GM12892 (cell line): ENCODE data around the gene XIRP1.

Experiments
- DNase-seq: peaks from one replicate; pipeline ENCODE4 v3.0.0; 2011; ENCODE audit not compliant: insufficient read length
- FAIRE-seq: peaks from 2 replicates; lab custom pipeline; 2011; peaks lifted over from hg19 to GRCh38; lab: Jason Lieb, UNC
- POLR2A ChIP-seq: IDR thresholded peaks from 2 replicates; pipeline ENCODE4 v1.6.1; 2011; ENCODE audit warnings: low read depth, low read length, control low read depth
- POLR2AphosphoS5 ChIP-seq: IDR thresholded peaks from 2 replicates; pipeline ENCODE4 v1.6.1; 2011; ENCODE audit warnings: low read depth, low read length, control low read depth
- TAF1 ChIP-seq: IDR thresholded peaks from 2 replicates; pipeline ENCODE4 v1.6.1; 2011; ENCODE audit warnings: low read depth, mild to moderate bottlenecking, control low read depth, low read length, borderline replicate concordance

The XIRP1 gene

DNA sequence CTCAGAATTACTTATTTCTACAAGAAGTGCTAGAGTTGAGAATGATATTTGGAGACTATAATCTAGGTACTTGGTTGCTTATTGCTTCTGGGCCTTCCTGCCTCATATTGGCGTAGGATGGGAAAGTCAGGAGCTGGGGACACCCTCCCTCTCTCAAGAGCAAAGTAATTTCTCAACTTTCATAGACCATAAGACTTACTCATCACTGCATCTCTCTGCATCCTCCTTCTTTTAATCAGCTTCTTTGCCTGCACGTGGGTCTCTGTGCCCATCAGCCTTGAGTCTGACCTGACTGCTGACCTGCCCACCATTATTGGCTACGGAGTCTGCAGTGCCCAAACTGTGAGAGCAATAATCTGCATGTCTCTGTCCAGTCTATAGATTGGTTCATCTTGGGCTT lies 27.3 kb upstream of the XIRP1 start:
- FAIRE-seq (peak; percentile 50), DNase-seq (no peak)
- TF ChIP-seq POLR2AphosphoS5 (no peak), TAF1 (no peak), POLR2A (no peak)

DNA sequence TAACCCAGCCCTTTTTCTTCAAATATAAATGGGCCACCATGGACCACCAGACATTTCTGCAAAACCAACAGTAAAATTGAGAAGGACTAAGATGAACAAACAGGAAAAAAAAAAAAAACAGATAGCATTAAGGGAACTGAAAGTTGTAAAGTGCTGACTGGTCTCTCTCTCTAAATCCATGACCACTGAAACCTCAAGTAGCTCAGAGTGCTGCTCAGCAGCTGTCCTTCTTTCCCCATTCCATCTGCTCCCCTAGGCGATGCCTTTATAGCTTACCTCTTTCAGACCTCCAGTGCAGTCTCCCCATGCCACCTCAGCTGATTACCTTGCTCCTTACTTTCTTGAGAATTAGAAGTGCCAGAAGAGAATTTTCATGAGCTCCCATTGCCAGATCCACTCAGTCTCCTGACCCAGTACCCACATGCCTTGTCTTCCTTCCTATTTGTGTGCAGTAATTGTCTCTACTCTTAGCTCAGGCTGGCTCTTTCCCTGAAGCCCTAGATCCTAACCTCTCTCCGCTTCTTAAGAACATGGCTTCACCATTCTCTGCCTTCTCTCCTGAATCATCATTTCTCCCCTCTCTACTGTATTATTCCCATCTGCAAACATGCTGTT lies 23.9 kb upstream of the XIRP1 start:
- DNase-seq (peak; percentile 38), FAIRE-seq (peak; percentile 88)

DNA sequence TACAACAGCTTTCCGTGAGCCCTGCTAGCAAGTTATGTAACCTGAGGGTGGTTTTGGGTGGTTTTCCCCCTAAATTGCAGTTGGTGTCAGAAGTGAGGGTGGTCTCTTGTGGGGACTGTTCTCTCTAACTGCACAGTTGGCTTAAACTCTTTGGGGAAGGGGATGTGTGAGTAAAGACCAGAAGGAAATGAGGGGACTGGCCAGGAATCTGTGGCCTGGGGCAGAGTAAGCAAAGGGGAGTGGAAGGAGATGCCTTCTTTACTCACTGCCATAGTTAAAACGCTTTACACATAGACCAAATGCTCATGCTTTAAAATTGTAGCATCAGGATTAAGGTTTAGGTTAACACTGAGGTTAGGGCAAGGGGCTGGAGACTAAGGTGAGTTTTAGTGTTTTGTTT lies 21.2 kb upstream of the XIRP1 start:
- no peak for TF ChIP-seq POLR2AphosphoS5
- no peak for TF ChIP-seq POLR2A
- no peak for TF ChIP-seq TAF1
- FAIRE-seq (no peak), DNase-seq (no peak)

More for the DNA sequence above, 23.9 kb upstream of the XIRP1 start:
- TF ChIP-seq TAF1, result no peak
- no peak for TF ChIP-seq POLR2AphosphoS5
- no peak for TF ChIP-seq POLR2A

DNA sequence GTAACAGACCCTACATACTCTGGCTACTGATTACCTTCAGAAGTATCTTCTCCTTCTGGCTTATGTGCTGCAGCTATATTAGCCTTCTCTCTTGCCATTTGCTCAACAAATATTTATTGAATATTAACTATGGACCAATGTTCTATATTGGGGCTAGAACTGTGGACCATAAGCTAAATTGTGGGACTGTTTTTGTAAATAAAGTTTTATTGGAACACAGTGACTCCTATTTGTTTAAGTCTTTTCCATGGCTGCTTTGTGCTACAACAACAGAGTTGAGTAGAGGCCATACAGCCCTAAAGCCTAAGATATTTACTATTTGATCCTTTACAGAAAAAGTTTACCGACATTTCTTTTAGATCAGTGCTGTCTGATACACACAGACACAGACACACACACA lies 20.3 kb upstream of the XIRP1 start:
- DNase-seq (no peak), FAIRE-seq (no peak)
- no peak for TF ChIP-seq TAF1
- TF ChIP-seq POLR2A, result no peak
- TF ChIP-seq POLR2AphosphoS5, result no peak

DNA sequence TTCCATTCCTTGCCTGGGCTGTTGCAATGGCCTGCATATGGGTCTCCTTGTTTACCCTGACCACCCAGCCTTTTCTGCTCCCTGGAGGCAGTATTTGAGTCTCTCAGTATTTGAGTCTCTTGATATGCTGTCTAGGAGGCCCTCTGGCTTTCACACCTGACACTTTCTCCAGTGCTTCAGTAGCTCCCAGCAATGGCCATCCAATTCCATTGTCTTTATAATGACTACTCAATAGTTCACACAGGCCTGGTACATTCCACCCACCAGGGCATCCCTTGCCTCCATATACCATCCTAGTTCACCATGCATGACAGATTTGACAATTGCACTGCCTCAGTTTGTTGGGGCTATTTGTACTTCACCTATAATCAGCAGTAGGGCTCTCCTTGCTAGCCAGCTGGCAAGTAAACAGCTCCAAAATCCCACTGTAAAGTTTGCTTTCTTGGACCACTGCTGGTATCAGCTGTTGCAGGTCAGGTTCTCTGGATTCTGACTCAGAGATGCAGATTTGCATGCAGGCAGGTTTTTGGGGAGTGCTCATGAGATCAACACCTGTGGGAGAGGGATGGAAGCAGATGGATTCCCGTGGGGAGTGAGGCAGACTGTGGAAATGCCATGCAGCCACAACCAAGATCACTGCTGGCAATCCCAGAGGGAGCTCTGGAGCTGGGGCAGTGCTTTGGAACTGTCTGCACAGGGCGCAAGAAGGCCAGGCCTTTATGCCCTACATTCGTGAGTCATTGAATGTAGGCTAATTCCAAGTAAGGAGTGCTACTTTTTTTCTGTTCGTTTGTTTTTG lies 19.1 kb upstream of the XIRP1 start:
- no peak for FAIRE-seq
- no peak for DNase-seq
- TF ChIP-seq POLR2A, result no peak
- no peak for TF ChIP-seq TAF1
- TF ChIP-seq POLR2AphosphoS5, result no peak

DNA sequence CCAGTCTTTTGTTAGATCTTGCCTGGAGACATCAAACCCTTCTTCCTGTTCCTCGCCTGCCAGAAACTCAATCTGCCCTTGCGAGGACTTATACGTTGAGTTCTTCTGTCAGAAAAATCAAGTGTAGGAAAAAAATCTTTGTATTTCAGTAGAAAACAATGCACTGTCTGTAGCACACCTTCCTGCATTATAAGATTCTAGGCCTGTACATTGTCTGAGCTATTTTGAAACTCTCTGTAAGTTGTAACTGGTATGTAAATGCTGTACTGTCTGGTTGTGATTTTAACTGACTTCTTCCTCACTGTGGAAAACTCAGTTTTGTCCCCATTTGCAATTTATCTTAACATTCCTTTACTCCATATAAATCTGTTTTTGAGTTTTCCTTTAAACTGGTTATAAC lies 17.7 kb upstream of the XIRP1 start:
- FAIRE-seq, result peak; percentile 77
- DNase-seq, result no peak

DNA sequence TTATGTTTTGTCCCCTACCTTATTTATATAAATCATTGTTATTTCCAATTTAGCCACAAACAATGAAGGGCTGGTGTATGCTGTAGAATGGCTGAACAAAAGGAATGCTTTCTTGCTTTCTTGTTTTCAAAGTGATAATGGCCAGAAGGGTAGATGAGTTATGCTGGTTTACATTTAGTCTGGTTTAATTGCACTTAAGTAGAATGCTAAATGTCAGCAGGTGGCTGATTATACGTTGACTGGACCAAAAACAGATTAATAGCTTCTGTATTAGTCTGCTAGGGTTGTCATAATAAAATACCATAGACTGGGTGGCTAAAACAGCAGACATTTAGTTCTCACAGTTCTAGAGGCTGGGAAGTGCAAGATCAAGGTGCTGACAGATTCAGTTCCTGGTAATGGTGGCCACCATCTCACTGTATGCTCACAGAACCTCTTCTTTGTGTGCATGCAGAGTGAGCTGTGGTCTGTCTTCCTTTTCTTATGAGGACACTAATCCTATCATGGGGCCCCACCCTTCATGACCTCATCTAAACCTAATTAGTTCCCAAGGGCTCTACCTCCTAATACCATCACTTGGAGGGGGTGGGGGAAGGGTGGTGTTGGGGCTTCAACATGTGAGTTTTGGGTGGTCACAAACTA lies 17.1 kb upstream of the XIRP1 start:
- no peak for TF ChIP-seq POLR2A
- TF ChIP-seq POLR2AphosphoS5, result no peak
- no peak for TF ChIP-seq TAF1
- DNase-seq, result no peak
- FAIRE-seq, result peak; percentile 21

More for the DNA sequence above, 17.7 kb upstream of the XIRP1 start:
- no peak for TF ChIP-seq POLR2A
- TF ChIP-seq POLR2AphosphoS5, result no peak
- TF ChIP-seq TAF1, result no peak

DNA sequence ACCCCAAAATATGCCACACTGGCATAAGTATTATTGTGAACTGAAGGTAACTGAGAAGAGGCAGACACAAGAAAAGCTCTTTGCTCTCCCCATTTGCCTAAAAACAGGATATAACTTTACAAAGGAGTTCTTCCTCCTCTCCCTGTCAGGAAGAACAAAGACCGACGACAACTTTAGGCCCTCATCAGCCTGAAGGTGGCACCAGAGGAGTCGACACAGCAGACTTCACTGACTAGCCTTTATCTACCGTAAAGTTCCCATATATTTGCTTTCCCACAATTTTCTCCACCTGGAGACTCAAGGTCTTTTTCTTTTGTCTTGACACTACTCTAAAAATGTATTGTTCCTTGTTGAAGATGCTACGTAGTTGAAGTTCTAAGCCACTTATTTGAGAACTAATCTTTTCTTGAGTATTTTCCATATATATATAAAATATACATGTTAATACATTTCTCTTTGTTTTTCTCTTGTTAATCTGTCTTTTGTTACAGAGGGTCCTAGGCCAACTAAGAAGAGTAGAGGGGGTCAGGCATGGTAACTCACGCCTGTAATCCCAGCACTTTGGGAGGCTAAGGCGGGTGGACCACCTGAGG lies 16.2 kb upstream of the XIRP1 start:
- TF ChIP-seq TAF1, result no peak
- TF ChIP-seq POLR2A, result no peak
- TF ChIP-seq POLR2AphosphoS5, result no peak
- DNase-seq (no peak), FAIRE-seq (peak; percentile 73)

GRCh38 chr3:39207361-39208186 lies 15.2 kb upstream of the XIRP1 start:
- no peak for FAIRE-seq
- DNase-seq, result no peak
- TF ChIP-seq TAF1 (no peak), POLR2A (no peak)

DNA sequence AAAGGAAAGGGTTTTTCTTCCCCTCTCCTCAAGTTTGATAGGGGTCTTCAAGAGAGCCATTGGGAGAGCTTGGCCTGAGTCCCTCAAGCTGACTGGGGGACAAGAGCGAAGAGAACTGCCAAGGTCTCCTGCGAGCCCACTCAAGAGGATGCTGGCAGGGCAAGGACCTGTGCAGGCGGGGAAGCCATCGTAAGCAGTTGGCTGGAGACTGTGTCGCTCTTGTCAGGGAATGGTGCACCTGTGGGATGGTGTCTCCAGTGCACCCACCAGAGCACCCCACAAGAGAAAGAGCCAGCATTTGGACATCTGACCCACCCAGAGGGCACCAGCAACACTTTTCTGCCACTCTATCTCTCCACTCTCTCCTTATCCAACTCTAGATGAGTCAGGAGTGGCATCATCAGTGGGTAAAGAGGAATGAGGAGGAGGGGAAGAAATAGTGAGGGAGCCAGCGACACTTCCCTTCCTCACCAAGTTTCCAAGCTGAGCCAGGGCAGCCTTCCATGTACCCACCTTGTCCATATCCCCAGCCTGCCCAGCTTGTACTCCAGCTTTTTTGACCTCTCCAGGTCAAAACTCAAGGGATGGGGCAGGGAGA lies 13.6 kb upstream of the XIRP1 start:
- no peak for TF ChIP-seq POLR2AphosphoS5
- no peak for TF ChIP-seq POLR2A
- TF ChIP-seq TAF1, result no peak
- DNase-seq (no peak), FAIRE-seq (no peak)
